ENCODE measurements around the gene CRISPLD2.

The CRISPLD2 gene

DNA sequence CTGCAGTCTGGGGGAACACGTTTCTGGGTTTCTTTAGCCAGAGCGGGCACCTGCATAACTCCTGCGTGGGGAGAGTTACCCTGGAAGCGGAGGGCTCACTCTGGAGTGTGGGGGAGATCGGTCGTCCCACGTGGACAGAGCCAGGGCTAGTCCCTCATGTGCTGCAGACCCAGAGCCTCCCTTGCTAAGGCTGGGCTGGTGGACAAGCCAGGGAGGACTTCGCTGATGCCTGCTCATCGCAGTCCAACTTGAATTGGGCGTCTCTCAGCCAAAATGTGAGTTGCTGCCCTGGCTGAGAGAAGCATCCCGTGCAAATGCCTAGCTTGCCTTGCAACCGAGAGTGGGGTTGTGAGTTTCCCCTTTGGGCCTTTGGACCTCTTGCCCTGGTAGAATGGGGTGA, 986 bp downstream of the CRISPLD2 start:
- DNase-seq (ENCODE audit: low read depth), result no peak
- TF ChIP-seq, protein P1, sequence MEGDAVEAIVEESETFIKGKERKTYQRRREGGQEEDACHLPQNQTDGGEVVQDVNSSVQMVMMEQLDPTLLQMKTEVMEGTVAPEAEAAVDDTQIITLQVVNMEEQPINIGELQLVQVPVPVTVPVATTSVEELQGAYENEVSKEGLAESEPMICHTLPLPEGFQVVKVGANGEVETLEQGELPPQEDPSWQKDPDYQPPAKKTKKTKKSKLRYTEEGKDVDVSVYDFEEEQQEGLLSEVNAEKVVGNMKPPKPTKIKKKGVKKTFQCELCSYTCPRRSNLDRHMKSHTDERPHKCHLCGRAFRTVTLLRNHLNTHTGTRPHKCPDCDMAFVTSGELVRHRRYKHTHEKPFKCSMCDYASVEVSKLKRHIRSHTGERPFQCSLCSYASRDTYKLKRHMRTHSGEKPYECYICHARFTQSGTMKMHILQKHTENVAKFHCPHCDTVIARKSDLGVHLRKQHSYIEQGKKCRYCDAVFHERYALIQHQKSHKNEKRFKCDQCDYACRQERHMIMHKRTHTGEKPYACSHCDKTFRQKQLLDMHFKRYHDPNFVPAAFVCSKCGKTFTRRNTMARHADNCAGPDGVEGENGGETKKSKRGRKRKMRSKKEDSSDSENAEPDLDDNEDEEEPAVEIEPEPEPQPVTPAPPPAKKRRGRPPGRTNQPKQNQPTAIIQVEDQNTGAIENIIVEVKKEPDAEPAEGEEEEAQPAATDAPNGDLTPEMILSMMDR (IDR thresholded peaks at IDR 0.05; ENCODE audit: low read depth, low read length, missing control alignments), result no peak
- no peak overlapping the region for H3K4me3 ChIP-seq (ENCODE audit: low read depth, low read length)

DNA sequence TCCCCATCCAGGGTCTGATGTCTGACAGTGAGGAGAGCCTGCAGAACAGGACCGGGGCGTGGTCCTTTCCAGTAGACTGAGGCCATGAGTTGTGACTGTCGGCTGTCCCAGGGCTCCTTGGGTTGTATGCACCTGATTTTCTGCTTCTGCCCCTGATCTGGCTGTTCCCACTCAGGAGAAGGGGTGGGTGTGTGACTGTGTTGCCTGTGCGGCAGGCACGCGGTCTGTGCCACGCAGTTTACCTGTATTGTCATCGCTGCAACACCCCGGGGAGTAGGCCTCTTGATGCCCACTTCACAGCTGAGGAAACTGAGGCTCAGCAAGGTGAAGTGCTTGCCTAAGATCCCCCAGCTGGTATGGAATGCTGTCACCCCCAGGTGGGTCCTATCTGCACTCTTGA, 1.4 kb downstream of the CRISPLD2 start:
- no peak for DNase-seq (ENCODE audit: low read depth)
- no peak overlapping the region for H3K4me3 ChIP-seq (ENCODE audit: low read depth, low read length)
- TF ChIP-seq, protein P1 (IDR thresholded peaks at IDR 0.05; ENCODE audit: low read depth, low read length, missing control alignments), result no peak

DNA sequence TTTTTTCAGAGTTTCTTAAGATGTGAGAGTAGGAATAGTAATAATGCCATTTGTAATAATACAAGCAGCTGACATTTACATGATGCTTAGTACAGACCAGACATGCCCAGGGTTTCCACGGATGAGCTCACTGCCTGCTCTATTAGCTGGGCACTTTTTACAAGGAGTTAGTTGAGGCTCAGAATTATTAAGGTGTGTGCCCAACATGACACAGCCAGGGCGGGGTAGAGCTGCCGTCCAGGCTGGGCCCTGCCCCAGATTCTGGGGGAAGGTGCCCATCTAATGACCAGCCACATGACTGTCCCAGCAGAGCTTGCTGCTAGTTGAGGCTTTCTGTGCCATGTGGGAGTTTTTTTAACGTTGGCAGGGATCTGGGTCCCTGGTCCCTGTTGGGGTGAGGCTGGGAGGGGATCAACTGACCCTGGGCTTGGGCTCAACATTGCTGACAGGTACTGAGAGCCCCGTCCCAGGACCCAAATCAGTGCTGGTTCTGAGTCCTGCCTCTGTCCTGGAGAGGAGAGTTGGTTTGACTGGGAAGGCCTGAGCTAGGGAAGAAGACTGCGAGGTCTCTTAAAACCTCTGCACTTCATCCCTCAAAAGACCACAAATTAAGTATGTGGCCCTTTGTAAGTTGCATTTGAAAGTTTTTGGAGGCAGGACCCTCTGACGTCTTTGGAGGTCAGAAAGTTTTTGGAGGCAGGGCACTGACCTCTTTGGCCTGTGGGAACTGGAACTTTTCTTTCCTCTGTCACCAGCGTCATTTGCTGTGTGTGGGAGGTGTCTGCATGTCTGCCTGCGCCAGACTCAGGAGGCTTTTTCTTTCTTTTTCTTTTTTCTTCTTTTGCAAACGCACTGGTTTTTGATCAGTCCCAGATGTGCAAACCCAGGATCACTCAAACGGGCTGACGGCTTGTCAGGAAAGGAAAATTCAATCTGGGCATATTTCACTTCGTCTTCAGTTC, 2.2 kb downstream of the CRISPLD2 start:
- no peak for DNase-seq (ENCODE audit: low read depth)
- H3K4me3 ChIP-seq (ENCODE audit: low read depth, low read length), result no peak overlapping the region
- TF ChIP-seq, protein P1 (IDR thresholded peaks at IDR 0.05; ENCODE audit: low read depth, low read length, missing control alignments), result no peak

DNA sequence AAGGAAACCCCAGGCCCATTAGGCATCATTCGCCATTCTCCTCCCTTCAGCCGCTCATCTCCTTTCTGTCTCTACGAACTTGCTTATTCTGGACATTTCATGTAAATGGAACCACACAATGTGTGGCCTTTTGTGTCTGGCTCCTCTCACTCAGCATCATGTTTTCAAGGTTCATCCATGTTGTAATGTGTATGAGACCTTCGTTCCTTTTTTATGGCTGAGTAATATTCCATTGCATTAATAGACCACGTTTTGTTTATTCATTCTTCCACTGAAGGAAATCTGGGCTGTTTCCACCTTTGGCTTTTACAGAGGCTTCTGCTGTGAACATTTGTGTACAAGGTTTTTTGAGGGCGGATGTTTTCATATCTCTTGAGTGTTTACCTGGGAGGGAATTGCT, 3.2 kb downstream of the CRISPLD2 start:
- TF ChIP-seq, protein P1 (IDR thresholded peaks at IDR 0.05; ENCODE audit: low read depth, low read length, missing control alignments), result no peak
- no peak for DNase-seq (ENCODE audit: low read depth)
- no peak overlapping the region for H3K4me3 ChIP-seq (ENCODE audit: low read depth, low read length)

DNA sequence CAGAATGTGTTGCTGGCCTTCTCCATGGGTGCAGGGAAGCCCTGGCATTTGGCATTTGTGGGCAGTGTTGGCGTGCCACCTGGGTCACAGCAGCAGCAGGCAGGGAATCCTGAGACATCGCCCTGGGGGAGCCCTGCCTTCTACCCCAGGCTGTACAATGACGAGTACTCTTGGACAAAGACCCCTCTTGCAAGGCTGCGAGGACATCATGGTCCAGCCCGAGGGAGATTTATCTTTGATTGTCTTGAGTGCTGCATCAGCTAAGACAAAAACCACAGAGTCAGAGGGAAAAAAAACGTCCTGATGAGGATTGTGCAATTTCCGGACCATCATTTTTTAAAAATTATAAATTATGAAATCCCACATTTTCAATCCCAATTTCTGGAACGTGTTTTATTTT, 3.7 kb downstream of the CRISPLD2 start:
- TF ChIP-seq, protein P1 (IDR thresholded peaks at IDR 0.05; ENCODE audit: low read depth, low read length, missing control alignments), result no peak
- H3K4me3 ChIP-seq (ENCODE audit: low read depth, low read length), result no peak overlapping the region
- DNase-seq (ENCODE audit: low read depth), result no peak

DNA sequence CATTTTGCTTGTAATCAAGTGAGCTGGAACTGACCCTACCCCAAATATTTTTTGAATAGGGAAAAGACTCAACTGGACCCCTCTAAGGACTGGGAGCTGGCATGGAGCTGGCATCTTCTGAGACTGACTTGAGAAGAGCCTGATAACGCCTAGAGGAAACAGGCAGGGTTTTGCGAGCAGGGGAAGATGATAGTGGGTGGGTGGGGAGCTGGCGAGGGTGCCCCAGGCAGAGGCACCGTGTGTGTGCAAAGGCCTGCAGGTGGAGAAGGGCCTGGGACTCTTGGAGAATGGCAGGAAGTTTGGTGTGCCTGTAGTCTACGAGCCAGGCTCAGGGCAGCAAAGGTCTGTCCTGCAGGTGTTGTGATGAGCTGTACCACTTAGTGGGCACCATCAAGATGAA, 4.1 kb downstream of the CRISPLD2 start:
- TF ChIP-seq, protein P1 (IDR thresholded peaks at IDR 0.05; ENCODE audit: low read depth, low read length, missing control alignments), result no peak
- no peak overlapping the region for H3K4me3 ChIP-seq (ENCODE audit: low read depth, low read length)
- DNase-seq (ENCODE audit: low read depth), result no peak
